Transverse colon (tissue), 4 donors: Measurements from ENCODE around the gene VWA5B1.

Experiments
- CTCF ChIP-seq, 5 experiments: fragments of 200-600 bp in 3 of 5; fragments of 450-650 bp in 2 of 5; sonication (generic) in 3 of 5; IDR thresholded peaks; 1 replicate in 2 of 5; 2 replicates in 3 of 5; pipeline ENCODE4 v1.5.1; 2016 to 2017; ENCODE audit warnings: antibody characterized with exemption in 5 of 5, inconsistent platforms in 3 of 5, mild to moderate bottlenecking in 2 of 5, moderate library complexity in 1 of 5
- POLR2AphosphoS5 ChIP-seq, 3 donors: sonication (generic); formaldehyde crosslinking; IDR thresholded peaks; one replicate each; pipeline ENCODE4 v1.6.1; 2016; ENCODE audit warnings: antibody characterized with exemption in 3 of 3

- TF ChIP-seq CTCF (IDR thresholded peaks at IDR 0.05) (no peak), POLR2AphosphoS5 (IDR thresholded peaks at IDR 0.05) (no peak)
Observed at GRCh38 chr1:20312310-20312709, 21.6 kb downstream of the VWA5B1 start.
